HEK293T (cell line): ENCODE data around the gene LYPD5.

Experiments used
- BHLHE40 ChIP-seq: fragments of 450-650 bp; IDR thresholded peaks from 2 replicates; pipeline ENCODE4 v1.6.1; 2016; ENCODE audit warnings: mild to moderate bottlenecking, moderate library complexity, borderline replicate concordance
- FOXA1 ChIP-seq: fragments of 450-650 bp; IDR thresholded peaks from 2 replicates; pipeline ENCODE4 v1.6.1; 2016; ENCODE audit warnings: mild to moderate bottlenecking
- FOXM1 ChIP-seq: fragments of 450-650 bp; IDR thresholded peaks from 2 replicates; pipeline ENCODE4 v1.6.1; 2017; ENCODE audit warnings: mild to moderate bottlenecking, borderline replicate concordance
- HDGF ChIP-seq: fragments of 450-650 bp; IDR thresholded peaks from 2 replicates; pipeline ENCODE4 v1.6.1; 2017; ENCODE audit warnings: antibody characterized with exemption, borderline replicate concordance
- LEF1 ChIP-seq: fragments of 450-650 bp; IDR thresholded peaks from 2 replicates; pipeline ENCODE4 v1.6.1; 2017; ENCODE audit warnings: mild to moderate bottlenecking, borderline replicate concordance
- PKNOX1 ChIP-seq: fragments of 450-650 bp; IDR thresholded peaks from 2 replicates; pipeline ENCODE4 v1.6.1; 2016
- SP1 ChIP-seq: fragments of 450-650 bp; IDR thresholded peaks from 2 replicates; pipeline ENCODE4 v1.6.1; 2017
- SUZ12 ChIP-seq: fragments of 450-650 bp; IDR thresholded peaks from 2 replicates; pipeline ENCODE4 v1.6.1; 2016; ENCODE audit warnings: mild to moderate bottlenecking
- TARDBP ChIP-seq: fragments of 450-650 bp; IDR thresholded peaks from 2 replicates; pipeline ENCODE4 v1.6.1; 2016

GRCh38 chr19:43763473-43763939 lies 38.7 kb downstream of the LYPD5 start:
- no peak for TF ChIP-seq HDGF
- TF ChIP-seq TARDBP: no peak
- TF ChIP-seq SUZ12: no peak
- TF ChIP-seq BHLHE40: no peak
- TF ChIP-seq FOXA1: no peak
- TF ChIP-seq LEF1: no peak
- no peak for TF ChIP-seq PKNOX1
- no peak for TF ChIP-seq SP1
- no peak for TF ChIP-seq FOXM1
